GM21447 (cell line): ENCODE results near the gene GPR18.
"Not testable (repeated sequence)": the region's sequence is repeated elsewhere in the genome, so short reads cannot be mapped to it uniquely, and the experiment has no call there.

Experiments
- ATAC-seq: cut with Tn5 transposase; IDR thresholded peaks from one replicate; pipeline ENCODE4 v1.9.1; 2021; ENCODE audit not compliant: unreplicated experiment

Gene GPR18

GRCh38 chr13:99268822-99269221 lies 10.6 kb upstream of the GPR18 start:
- ATAC-seq, result no peak

GRCh38 chr13:99267927-99268326 lies 9.7 kb upstream of the GPR18 start:
- ATAC-seq, result no peak

GRCh38 chr13:99266827-99267226 lies 8.6 kb upstream of the GPR18 start:
- no peak for ATAC-seq

GRCh38 chr13:99265821-99266426 lies 7.7 kb upstream of the GPR18 start:
- no peak for ATAC-seq

GRCh38 chr13:99265162-99265800 lies 7.1 kb upstream of the GPR18 start:
- ATAC-seq, result no peak

GRCh38 chr13:99264051-99264450 lies 5.9 kb upstream of the GPR18 start:
- no peak for ATAC-seq

GRCh38 chr13:99263126-99263785 lies 5.1 kb upstream of the GPR18 start:
- no peak for ATAC-seq

- ATAC-seq, result no peak
Measured at GRCh38 chr13:99261059-99261458, 2.9 kb upstream of the GPR18 start.

GRCh38 chr13:99260216-99260615 lies 2.0 kb upstream of the GPR18 start:
- no peak for ATAC-seq

- ATAC-seq, result peak; percentile 45
Measured at GRCh38 chr13:99258946-99259345, 767 bp upstream of the GPR18 start.

GRCh38 chr13:99257291-99257690 lies 888 bp downstream of the GPR18 start:
- ATAC-seq, result no peak

- no peak for ATAC-seq
Measured at GRCh38 chr13:99256709-99257108, 1.5 kb downstream of the GPR18 start.

- no peak for ATAC-seq
Measured at GRCh38 chr13:99256283-99256682, 1.9 kb downstream of the GPR18 start.

- ATAC-seq, result no peak
Measured at GRCh38 chr13:99255271-99255670, 2.9 kb downstream of the GPR18 start.

GRCh38 chr13:99254830-99255229 lies 3.3 kb downstream of the GPR18 start:
- no peak for ATAC-seq

GRCh38 chr13:99251921-99252320 lies 6.3 kb downstream of the GPR18 start:
- no peak for ATAC-seq

- ATAC-seq, result no peak
Measured at GRCh38 chr13:99250982-99251825, 7.0 kb downstream of the GPR18 start.

- ATAC-seq, result not testable (repeated sequence)
Measured at GRCh38 chr13:99249606-99250005, 8.6 kb downstream of the GPR18 start.

- not testable (repeated sequence) for ATAC-seq
Measured at GRCh38 chr13:99249178-99249577, 9.0 kb downstream of the GPR18 start.

- no peak for ATAC-seq
Measured at GRCh38 chr13:99246100-99246499, 12.1 kb downstream of the GPR18 start.

GRCh38 chr13:99237981-99238662 lies 20.1 kb downstream of the GPR18 start:
- ATAC-seq, result peak; percentile 79
